Right lobe of liver (tissue), 6 donors: ENCODE data around the gene NCDN. TPM values are rescaled to one million over a fixed set of nuclear protein-coding genes. Genes with fewer than 3 reads are reported as not detected.

Experiments
- ATAC-seq, 4 donors: fragments of 200-7000 bp; cut with Tn5 transposase; one replicate each; pipeline ENCODE4 v1.9.1; 2020; ENCODE audit warnings: mild to moderate bottlenecking in 4 of 4, moderate library complexity in 4 of 4
- DNase-seq, 3 donors: peaks; one replicate each; pipeline ENCODE4 v3.0.0-alpha.2; 2020
- H3K27ac ChIP-seq, 3 donors: fragments of 200-600 bp; one replicate each; pipeline ENCODE4 v1.8.0; 2022
- H3K27me3 ChIP-seq, 2 donors: fragments of 200-600 bp; one replicate each; pipeline ENCODE4 v1.8.0; 2022
- H3K36me3 ChIP-seq, 4 donors: fragments of 200-600 bp; sonication (generic) in 1 of 4; one replicate each; pipeline versions ENCODE4 v1.5.1 to v1.8.0; 2017 to 2022; ENCODE audit warnings: control low read depth in 1 of 4
- H3K4me1 ChIP-seq, 4 donors: fragments of 200-600 bp; sonication (generic) in 1 of 4; one replicate each; pipeline versions ENCODE4 v1.5.1 to v1.8.0; 2017 to 2022; ENCODE audit warnings: control low read depth in 1 of 4
- H3K4me3 ChIP-seq, 3 donors: fragments of 200-600 bp; one replicate each; pipeline ENCODE4 v1.8.0; 2022
- H3K9me3 ChIP-seq, 4 donors: fragments of 200-600 bp; sonication (generic) in 1 of 4; one replicate each; pipeline versions ENCODE4 v1.5.1 to v1.8.0; 2017 to 2022; ENCODE audit warnings: control low read depth in 1 of 4
- CTCF ChIP-seq, 4 donors: fragments of 200-600 bp in 3 of 4; fragments of 450-650 bp in 1 of 4; IDR thresholded peaks; one replicate each; pipeline versions ENCODE4 v1.5.1 to v1.8.0; 2016 to 2022; ENCODE audit warnings: antibody characterized with exemption in 4 of 4, mild to moderate bottlenecking in 2 of 4
- POLR2A ChIP-seq: fragments of 450-650 bp; IDR thresholded peaks from one replicate; pipeline ENCODE4 v1.6.1; 2017; ENCODE audit warnings: antibody characterized with exemption, mild to moderate bottlenecking
- WGBS: methylation state at CpG from one replicate; pipeline ENCODE4 v1.1.6; 2018; ENCODE audit warnings: low coverage, low lambda C conversion rate; ENCODE audit not compliant: insufficient coverage; ENCODE audit errors: missing lambda C conversion rate; 5-methylcytosine and 5-hydroxymethylcytosine counted together
- intact Hi-C, 2 donors: fragments of 100-400 bp; cut with DNase I; formaldehyde crosslinking; loops; one replicate each; pipeline versions ENCODE4 v1.11.2 to v1.14.1; 2022
- total RNA-seq, 6 experiments: library from RNA; depleted of rRNA in 2 of 6; stranded (reverse); fragments of >200 nt in 2 of 6; fragmentation: NEBNext Ultra II Directional in 3 of 6; extraction: Animal tissue kit (Norgen Biotek cat#: 25700) in 3 of 6; gene quantifications; one replicate each; pipeline versions ENCODE4 v1.1.0 to v1.2.4, GENCODE V29; 2016 to 2023
- donor health status: DM: no; HTN: yes; CAD: no.
- donor health status: DM: no; HTN: no; CAD: no.
- donor health status: DM: no; HTN: no; CAD: no.
- donor health status: DM: no; HTN: yes; CAD: no.
- donor health status: DM: no; HTN: yes; CAD: no.

Gene NCDN
- total RNA-seq, 6 experiments from 2014 or later: 5.9 to 11.7 (median 7.3) TPM

GRCh38 chr1:35588197-35588910 is 30.8 kb downstream of the NCDN start:
- 62% methylated on average over 10 of the region's 21 CpGs for WGBS
- DNase-seq (no peak), ATAC-seq (no peak)
- no peak overlapping the region for H3K27ac ChIP-seq
- no peaks in the 10 kb centered on the region for H3K27me3 ChIP-seq
- no peaks in the 10 kb centered on the region for H3K9me3 ChIP-seq
- TF ChIP-seq CTCF (IDR thresholded peaks at IDR 0.05) (no peak), POLR2A (no peak)
- H3K4me3 ChIP-seq: no peak overlapping the region
- no peaks in the 10 kb centered on the region for H3K36me3 ChIP-seq
- no peaks in the 10 kb centered on the region for H3K4me1 ChIP-seq
- intact Hi-C loops: no loop called here

GRCh38 chr1:35589516-35590427 is 32.2 kb downstream of the NCDN start:
- TF ChIP-seq CTCF (IDR thresholded peaks at IDR 0.05): no peak
- no peak for TF ChIP-seq POLR2A
- Histone ChIP-seq H3K4me1 (no peaks in the 10 kb centered on the region), H3K36me3 (no peaks in the 10 kb centered on the region), H3K27ac (no peak overlapping the region), H3K4me3 (no peak overlapping the region), H3K9me3 (no peaks in the 10 kb centered on the region), H3K27me3 (no peaks in the 10 kb centered on the region)
- ATAC-seq (no peak), DNase-seq (no peak)
- WGBS: 96% methylated on average over 10 of the region's 15 CpGs
- intact Hi-C loops: no loop called here

- H3K27me3 ChIP-seq: no peaks in the 10 kb centered on the region
- ATAC-seq (no peak), DNase-seq (no peak)
- no peaks in the 10 kb centered on the region for H3K36me3 ChIP-seq
- H3K9me3 ChIP-seq: no peaks in the 10 kb centered on the region
- no peak overlapping the region for H3K4me3 ChIP-seq
- H3K4me1 ChIP-seq: no peaks in the 10 kb centered on the region
- no CpG with 5 or more reads among the region's 25 CpGs for WGBS
- H3K27ac ChIP-seq: no peak overlapping the region
- TF ChIP-seq POLR2A (no peak), CTCF (IDR thresholded peaks at IDR 0.05) (no peak)
- intact Hi-C loops: no loop called here
Measured at GRCh38 chr1:35590476-35591040, 33.0 kb downstream of the NCDN start.

DNA sequence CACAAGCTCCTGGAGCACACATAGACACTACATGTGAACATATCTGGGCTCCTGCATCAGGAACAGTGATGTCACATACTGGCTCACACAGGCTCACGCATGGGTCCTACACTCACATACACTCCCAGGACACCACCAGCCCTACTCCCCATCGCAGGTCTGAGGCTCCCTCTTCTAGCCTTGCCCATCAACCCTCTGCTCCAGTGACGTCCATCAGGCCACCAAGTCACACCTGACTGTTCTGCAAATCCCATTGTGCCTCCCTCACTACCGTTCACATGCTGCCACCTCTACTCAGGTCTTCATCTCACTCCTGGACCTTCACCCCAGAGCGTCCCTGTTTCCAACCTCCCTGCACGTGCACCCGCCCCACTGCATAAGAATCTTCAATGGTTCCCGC is 33.6 kb downstream of the NCDN start:
- no peak for DNase-seq
- WGBS: 94% methylated on average over 5 of the region's 8 CpGs
- no peak for ATAC-seq
- H3K4me3 ChIP-seq: no peak overlapping the region
- intact Hi-C loops: no loop called here
- H3K27me3 ChIP-seq: no peaks in the 10 kb centered on the region
- TF ChIP-seq POLR2A (no peak), CTCF (IDR thresholded peaks at IDR 0.05) (no peak)
- H3K9me3 ChIP-seq: no peaks in the 10 kb centered on the region
- no peaks in the 10 kb centered on the region for H3K4me1 ChIP-seq
- no peak overlapping the region for H3K27ac ChIP-seq
- no peaks in the 10 kb centered on the region for H3K36me3 ChIP-seq
